Vagina (tissue), 2 donors: ENCODE measurements around the gene C4BPA. TPM values are rescaled to one million over a fixed set of nuclear protein-coding genes. Genes with fewer than 3 reads are reported as not detected.

ENCODE experiments used
- DNase-seq, 2 donors: peaks; one replicate each; pipeline ENCODE4 v3.0.0-alpha.2; 2017; ENCODE audit errors: extremely low spot score in 2 of 2
- H3K27ac ChIP-seq: fragments of 200-600 bp; sonication (generic); one replicate; pipeline ENCODE4 v1.5.1; 2019
- H3K27me3 ChIP-seq: fragments of 200-600 bp; sonication (generic); one replicate; pipeline ENCODE4 v1.5.1; 2019
- H3K36me3 ChIP-seq, 2 donors: fragments of 200-600 bp; sonication (generic); one replicate each; pipeline ENCODE4 v1.5.1; 2017 to 2019
- H3K4me1 ChIP-seq: fragments of 200-600 bp; sonication (generic); one replicate; pipeline ENCODE4 v1.5.1; 2019
- H3K4me3 ChIP-seq, 2 donors: fragments of 200-600 bp; sonication (generic); 1 replicate in 1 of 2; 2 replicates in 1 of 2; pipeline ENCODE4 v1.5.1; 2016 to 2019
- H3K9me3 ChIP-seq: fragments of 200-600 bp; sonication (generic); one replicate; pipeline ENCODE4 v1.5.1; 2019
- POLR2A ChIP-seq, 2 donors: fragments of 450-650 bp; IDR thresholded peaks; one replicate each; pipeline ENCODE4 v1.6.1; 2017; ENCODE audit warnings: antibody characterized with exemption in 2 of 2, mild to moderate bottlenecking in 2 of 2, moderate library complexity in 2 of 2
- POLR2AphosphoS5 ChIP-seq, 2 donors: sonication (generic); formaldehyde crosslinking; IDR thresholded peaks; one replicate each; pipeline ENCODE4 v1.9.0; 2017; ENCODE audit warnings: antibody characterized with exemption in 2 of 2, mild to moderate bottlenecking in 2 of 2, low read depth in 1 of 2; ENCODE audit not compliant: insufficient read depth in 1 of 2
- intact Hi-C: fragments of 100-400 bp; cut with DNase I; formaldehyde crosslinking; loops from one replicate; pipeline ENCODE4 v1.15.1; 2023
- total RNA-seq: library from RNA; depleted of rRNA; stranded (reverse); fragments of >200 nt; gene quantifications from one replicate; pipeline ENCODE4 v1.2.3, GENCODE V29; 2016
- TF ChIP-seq, protein P1 (sequence below), 3 experiments: fragments of 450-650 bp in 2 of 3; fragments of 200-600 bp in 1 of 3; sonication (generic) in 1 of 3; IDR thresholded peaks; one replicate each; pipeline ENCODE4 v1.5.1; 2017 to 2019; ENCODE audit warnings: antibody characterized with exemption in 3 of 3, mild to moderate bottlenecking in 2 of 3, moderate library complexity in 2 of 3

C4BPA gene
- total RNA-seq, 1 donor from 2014 or later, result not detected

DNA sequence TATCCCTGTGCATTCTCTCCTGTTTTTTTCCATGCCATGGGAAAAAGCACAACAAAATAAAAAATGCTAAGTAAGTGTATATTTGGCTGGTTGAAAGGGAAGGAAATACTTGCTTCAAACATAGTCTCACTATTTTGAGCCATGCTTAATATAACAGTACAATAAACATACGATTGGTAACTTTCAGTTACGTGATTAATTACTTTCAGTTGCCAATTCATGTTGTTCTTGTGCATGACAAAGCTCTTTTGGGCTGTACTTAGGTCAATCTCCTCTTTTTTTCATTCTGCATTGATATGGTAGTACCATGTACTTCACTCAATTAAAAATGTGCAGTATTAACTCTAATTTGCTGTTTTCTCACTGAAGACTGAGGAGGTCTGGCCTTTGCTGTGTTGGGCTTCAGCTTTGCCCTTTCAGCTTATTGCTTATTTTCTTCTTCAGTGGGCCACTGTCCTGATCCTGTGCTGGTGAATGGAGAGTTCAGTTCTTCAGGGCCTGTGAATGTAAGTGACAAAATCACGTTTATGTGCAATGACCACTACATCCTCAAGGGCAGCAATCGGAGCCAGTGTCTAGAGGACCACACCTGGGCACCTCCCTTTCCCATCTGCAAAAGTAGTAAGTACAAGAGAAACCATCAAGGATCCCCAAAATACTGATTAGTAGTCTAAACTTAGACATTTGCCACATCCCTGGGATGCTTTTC lies 12.7 kb upstream of the C4BPA start:
- H3K4me1 ChIP-seq, result no peaks in the 10 kb centered on the region
- H3K27me3 ChIP-seq, result no peaks in the 10 kb centered on the region
- no peak for DNase-seq
- no peaks in the 10 kb centered on the region for H3K9me3 ChIP-seq
- no peak overlapping the region for H3K27ac ChIP-seq
- H3K36me3 ChIP-seq, result no peaks in the 10 kb centered on the region
- no peak overlapping the region for H3K4me3 ChIP-seq
- intact Hi-C loops, result no loop called here
- TF ChIP-seq POLR2A (IDR thresholded peaks at IDR 0.05) (no peak), POLR2AphosphoS5 (IDR thresholded peaks at IDR 0.05; ENCODE audit: insufficient read depth in 1 of 2, low read depth in 1 of 2) (no peak)
- TF ChIP-seq, protein P1, sequence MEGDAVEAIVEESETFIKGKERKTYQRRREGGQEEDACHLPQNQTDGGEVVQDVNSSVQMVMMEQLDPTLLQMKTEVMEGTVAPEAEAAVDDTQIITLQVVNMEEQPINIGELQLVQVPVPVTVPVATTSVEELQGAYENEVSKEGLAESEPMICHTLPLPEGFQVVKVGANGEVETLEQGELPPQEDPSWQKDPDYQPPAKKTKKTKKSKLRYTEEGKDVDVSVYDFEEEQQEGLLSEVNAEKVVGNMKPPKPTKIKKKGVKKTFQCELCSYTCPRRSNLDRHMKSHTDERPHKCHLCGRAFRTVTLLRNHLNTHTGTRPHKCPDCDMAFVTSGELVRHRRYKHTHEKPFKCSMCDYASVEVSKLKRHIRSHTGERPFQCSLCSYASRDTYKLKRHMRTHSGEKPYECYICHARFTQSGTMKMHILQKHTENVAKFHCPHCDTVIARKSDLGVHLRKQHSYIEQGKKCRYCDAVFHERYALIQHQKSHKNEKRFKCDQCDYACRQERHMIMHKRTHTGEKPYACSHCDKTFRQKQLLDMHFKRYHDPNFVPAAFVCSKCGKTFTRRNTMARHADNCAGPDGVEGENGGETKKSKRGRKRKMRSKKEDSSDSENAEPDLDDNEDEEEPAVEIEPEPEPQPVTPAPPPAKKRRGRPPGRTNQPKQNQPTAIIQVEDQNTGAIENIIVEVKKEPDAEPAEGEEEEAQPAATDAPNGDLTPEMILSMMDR (IDR thresholded peaks at IDR 0.05), result no peak

DNA sequence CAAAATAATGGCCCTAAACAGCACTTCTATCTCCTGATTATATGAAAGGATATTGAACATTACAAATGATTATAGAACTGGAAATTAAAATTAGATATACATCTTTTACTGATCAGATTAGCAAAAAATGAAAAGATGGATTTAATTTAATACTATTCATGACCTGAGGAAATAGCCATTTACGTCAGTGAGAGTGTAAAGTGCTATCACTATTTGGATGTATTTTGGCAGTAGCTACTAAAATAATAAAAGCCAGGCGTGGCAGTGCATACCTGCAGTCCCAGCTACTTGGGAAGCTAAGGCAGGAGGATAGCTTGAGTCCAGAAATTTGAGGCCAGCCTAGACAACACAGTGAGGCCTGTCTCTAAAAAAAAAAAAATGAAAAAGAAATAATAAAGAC lies 10.1 kb upstream of the C4BPA start:
- TF ChIP-seq POLR2A (IDR thresholded peaks at IDR 0.05), result no peak
- no peak for TF ChIP-seq POLR2AphosphoS5 (IDR thresholded peaks at IDR 0.05; ENCODE audit: insufficient read depth in 1 of 2, low read depth in 1 of 2)
- TF ChIP-seq, protein P1 (IDR thresholded peaks at IDR 0.05), result no peak
- Histone ChIP-seq H3K36me3 (no peaks in the 10 kb centered on the region), H3K27me3 (no peaks in the 10 kb centered on the region), H3K4me3 (no peak overlapping the region), H3K9me3 (no peaks in the 10 kb centered on the region), H3K4me1 (no peaks in the 10 kb centered on the region), H3K27ac (no peak overlapping the region)
- DNase-seq, result no peak
- intact Hi-C loops, result no loop called here

DNA sequence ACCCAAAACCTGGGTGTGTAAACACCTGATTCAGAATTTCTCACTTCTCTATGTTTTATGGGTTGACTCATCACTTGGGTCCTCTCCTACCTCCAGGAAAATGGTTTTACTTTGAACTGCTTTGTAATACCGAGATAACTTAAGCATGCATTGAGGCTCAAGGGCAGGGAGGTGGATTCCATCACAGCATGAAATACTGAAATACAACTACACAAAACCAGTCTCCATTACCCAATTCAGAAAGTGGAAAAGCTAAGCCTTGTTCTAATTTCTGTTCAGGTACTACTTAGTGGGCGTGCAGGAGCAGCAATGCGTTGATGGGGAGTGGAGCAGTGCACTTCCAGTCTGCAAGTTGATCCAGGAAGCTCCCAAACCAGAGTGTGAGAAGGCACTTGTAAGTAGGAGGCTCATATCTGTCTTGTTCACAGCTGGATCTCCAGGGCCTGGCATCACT lies 6.1 kb upstream of the C4BPA start:
- Histone ChIP-seq H3K4me3 (no peak overlapping the region), H3K36me3 (no peaks in the 10 kb centered on the region), H3K27me3 (no peaks in the 10 kb centered on the region), H3K4me1 (no peaks in the 10 kb centered on the region), H3K9me3 (no peaks in the 10 kb centered on the region), H3K27ac (no peak overlapping the region)
- intact Hi-C loops, result no loop called here
- no peak for DNase-seq
- TF ChIP-seq POLR2A (IDR thresholded peaks at IDR 0.05) (no peak), POLR2AphosphoS5 (IDR thresholded peaks at IDR 0.05; ENCODE audit: insufficient read depth in 1 of 2, low read depth in 1 of 2) (no peak)
- TF ChIP-seq, protein P1 (IDR thresholded peaks at IDR 0.05), result no peak

DNA sequence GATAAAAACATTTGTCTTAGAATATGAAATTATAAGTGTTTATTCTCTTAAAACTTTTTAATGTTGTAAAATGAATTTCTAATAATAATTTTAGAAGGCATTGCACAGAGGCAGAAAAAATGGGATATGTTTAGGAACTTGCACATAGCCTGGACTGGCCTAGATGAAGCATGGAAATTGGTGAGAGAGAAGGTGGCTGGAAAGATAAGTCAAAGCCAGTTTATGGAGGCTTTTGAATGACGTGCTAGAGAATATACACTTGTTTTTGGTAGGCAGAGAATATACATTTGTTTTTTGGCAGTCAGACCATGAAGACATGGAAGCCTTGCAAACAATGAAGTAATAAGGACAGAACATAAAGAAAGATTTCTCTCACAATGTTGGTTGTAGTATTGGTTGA lies 2.3 kb upstream of the C4BPA start:
- TF ChIP-seq POLR2AphosphoS5 (IDR thresholded peaks at IDR 0.05; ENCODE audit: insufficient read depth in 1 of 2, low read depth in 1 of 2), result no peak
- TF ChIP-seq, protein P1 (IDR thresholded peaks at IDR 0.05), result no peak
- TF ChIP-seq POLR2A (IDR thresholded peaks at IDR 0.05), result no peak
- Histone ChIP-seq H3K27ac (no peak overlapping the region), H3K4me3 (no peak overlapping the region), H3K36me3 (no peaks in the 10 kb centered on the region), H3K4me1 (no peaks in the 10 kb centered on the region), H3K9me3 (no peaks in the 10 kb centered on the region), H3K27me3 (no peaks in the 10 kb centered on the region)
- intact Hi-C loops, result no loop called here
- DNase-seq, result no peak

DNA sequence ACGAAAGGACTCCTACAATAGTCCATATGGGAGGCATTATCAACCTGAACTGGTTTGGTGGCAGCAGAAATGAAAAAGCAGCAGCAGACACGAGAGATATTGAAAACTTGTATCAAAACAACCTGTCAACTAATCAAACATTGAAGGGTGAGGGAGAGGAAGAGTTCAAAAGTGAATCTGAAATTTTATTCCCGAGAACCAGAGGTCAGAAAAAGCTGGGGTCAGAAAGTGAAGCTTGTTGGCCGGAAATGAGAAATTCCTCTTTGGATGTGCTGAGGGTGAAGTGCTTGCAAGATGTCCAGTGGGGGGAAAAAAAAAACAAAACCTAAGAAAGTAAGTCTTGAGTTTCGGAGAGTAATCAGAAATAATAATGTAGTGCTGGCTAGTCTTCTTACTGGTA lies 1.9 kb upstream of the C4BPA start:
- Histone ChIP-seq H3K36me3 (no peaks in the 10 kb centered on the region), H3K27ac (no peak overlapping the region), H3K4me1 (no peaks in the 10 kb centered on the region), H3K4me3 (no peak overlapping the region), H3K9me3 (no peaks in the 10 kb centered on the region), H3K27me3 (no peaks in the 10 kb centered on the region)
- TF ChIP-seq POLR2AphosphoS5 (IDR thresholded peaks at IDR 0.05; ENCODE audit: insufficient read depth in 1 of 2, low read depth in 1 of 2), result no peak
- intact Hi-C loops, result no loop called here
- DNase-seq, result no peak
